Glomerular endothelial cell (primary cell): ENCODE data around the gene FGGY. TPM values are rescaled to one million over a fixed set of nuclear protein-coding genes. Genes with fewer than 3 reads are reported as not detected.
"Not testable (repeated sequence)": the region's sequence is repeated elsewhere in the genome, so short reads cannot be mapped to it uniquely, and the experiment has no call there.

Experiments
- DNase-seq: peaks from one replicate; pipeline ENCODE4 v3.0.0-alpha.2; 2011; ENCODE audit warnings: low read depth, low spot score; ENCODE audit errors: extremely low read depth
- total RNA-seq: library from RNA; depleted of rRNA; stranded (reverse); fragments of >200 nt; gene quantifications from 2 replicates; pipeline ENCODE4 v1.2.3, GENCODE V29; 2015

The FGGY gene
- total RNA-seq, 1 donor from 2014 or later: 5.8 TPM

GRCh38 chr1:59689730-59690129 is 392.8 kb downstream of the FGGY start:
- DNase-seq: no peak

GRCh38 chr1:59690171-59690930 is 393.5 kb downstream of the FGGY start:
- no peak for DNase-seq

- DNase-seq: no peak
Observed at GRCh38 chr1:59691261-59691660, 394.4 kb downstream of the FGGY start.

- DNase-seq: no peak
Observed at GRCh38 chr1:59692591-59692990, 395.7 kb downstream of the FGGY start.

GRCh38 chr1:59693406-59693805 is 396.5 kb downstream of the FGGY start:
- DNase-seq: no peak

- DNase-seq: no peak
Observed at GRCh38 chr1:59695252-59695651, 398.4 kb downstream of the FGGY start.

- no peak for DNase-seq
Observed at GRCh38 chr1:59696421-59697115, 399.7 kb downstream of the FGGY start.

- no peak for DNase-seq
Observed at GRCh38 chr1:59697150-59697800, 400.4 kb downstream of the FGGY start.

- no peak for DNase-seq
Observed at GRCh38 chr1:59698386-59698785, 401.5 kb downstream of the FGGY start.

GRCh38 chr1:59699227-59699847 is 402.4 kb downstream of the FGGY start:
- DNase-seq: no peak

- no peak for DNase-seq
Observed at GRCh38 chr1:59701376-59701775, 404.5 kb downstream of the FGGY start.

GRCh38 chr1:59703226-59703917 is 406.5 kb downstream of the FGGY start:
- DNase-seq: no peak

- no peak for DNase-seq
Observed at GRCh38 chr1:59703918-59704378, 407.1 kb downstream of the FGGY start.

GRCh38 chr1:59704716-59705115 is 407.8 kb downstream of the FGGY start:
- DNase-seq: no peak

- DNase-seq: no peak
Observed at GRCh38 chr1:59705466-59706302, 408.8 kb downstream of the FGGY start.

GRCh38 chr1:59706303-59706599 is 409.4 kb downstream of the FGGY start:
- DNase-seq: no peak

GRCh38 chr1:59707178-59707791 is 410.4 kb downstream of the FGGY start:
- DNase-seq: no peak

GRCh38 chr1:59709333-59709732 is 412.4 kb downstream of the FGGY start:
- no peak for DNase-seq

- not testable (repeated sequence) for DNase-seq
Observed at GRCh38 chr1:59710920-59711319, 414.0 kb downstream of the FGGY start.
